Caco-2 (cell line): ENCODE data around the gene ATP12A. TPM values are rescaled to one million over a fixed set of nuclear protein-coding genes. Genes with fewer than 3 reads are reported as not detected.

Source experiments
- BruUV-seq: library from RNA; stranded (reverse); fragments of 400-500 nt; replicated peaks from 2 replicates; lab custom pipeline; 2021; lab: Mats Ljungman, UMichigan
- CTCF ChIA-PET: fragments of 300-600 bp; sonication (Branson Sonifier 250); formaldehyde crosslinking; loops from one replicate; lab custom pipeline; 2022; ENCODE audit warnings: antibody characterized with exemption; lab: Charles Lee
- POLR2A ChIA-PET: fragments of 300-600 bp; sonication (Branson Sonifier 250); formaldehyde crosslinking; loops from one replicate; lab custom pipeline; 2022; ENCODE audit warnings: antibody characterized with exemption; lab: Charles Lee
- DNase-seq, 2 experiments: peaks; one replicate each; pipeline versions ENCODE4 v3.0.0 to v3.0.0-alpha.2; 2020 to 2022
- H3K27me3 ChIP-seq: replicated peaks from 2 replicates; pipeline ENCODE4 v1.6.0; 2011; ENCODE audit warnings: low read length; ENCODE audit not compliant: control insufficient read depth, insufficient read depth
- H3K36me3 ChIP-seq: 2 replicates; pipeline ENCODE4 v1.5.1; 2011; ENCODE audit warnings: low read length; ENCODE audit not compliant: control insufficient read depth, insufficient read depth
- H3K4me1 ChIP-seq: fragments of 250-450 bp; sonication (Bioruptor Pico); 2 replicates; pipeline ENCODE4 v1.5.1; 2020; ENCODE audit warnings: mild to moderate bottlenecking
- H3K4me3 ChIP-seq: 2 replicates; pipeline ENCODE4 v1.5.1; 2011; ENCODE audit warnings: low read depth, mild to moderate bottlenecking, control low read depth, low read length
- H3K9me3 ChIP-seq: fragments of 250-450 bp; sonication (Bioruptor Pico); 2 replicates; pipeline ENCODE4 v1.5.1; 2020; ENCODE audit warnings: mild to moderate bottlenecking, moderate library complexity
- H3K27ac Mint-ChIP-seq: one replicate; pipeline ENCODE4 v1.8.0; 2022; ENCODE audit warnings: mixed read lengths; ENCODE audit not compliant: unreplicated experiment
- H3K27me3 Mint-ChIP-seq: one replicate; pipeline ENCODE4 v1.8.0; 2022; ENCODE audit warnings: mixed read lengths; ENCODE audit not compliant: insufficient read depth, unreplicated experiment
- H3K36me3 Mint-ChIP-seq: one replicate; pipeline ENCODE4 v1.8.0; 2022; ENCODE audit warnings: mild to moderate bottlenecking, mixed read lengths; ENCODE audit not compliant: insufficient read depth, unreplicated experiment
- H3K4me1 Mint-ChIP-seq: one replicate; pipeline ENCODE4 v1.8.0; 2022; ENCODE audit warnings: low read depth, mixed read lengths; ENCODE audit not compliant: unreplicated experiment
- H3K4me3 Mint-ChIP-seq: one replicate; pipeline ENCODE4 v1.8.0; 2022; ENCODE audit warnings: mild to moderate bottlenecking, moderate library complexity, mixed read lengths; ENCODE audit not compliant: unreplicated experiment
- H3K9me3 Mint-ChIP-seq: one replicate; pipeline ENCODE4 v1.8.0; 2022; ENCODE audit warnings: mixed read lengths; ENCODE audit not compliant: unreplicated experiment
- CTCF ChIP-seq, 2 experiments: fragments of 200-600 bp in 1 of 2; IDR thresholded peaks; 1 replicate in 1 of 2; 2 replicates in 1 of 2; pipeline versions ENCODE4 v1.5.1 to v1.8.0; 2011 to 2022; ENCODE audit warnings: antibody characterized with exemption in 1 of 2, control low read depth in 1 of 2, inconsistent platforms in 1 of 2, low read depth in 1 of 2, low read length in 1 of 2, mild to moderate bottlenecking in 1 of 2, moderate library complexity in 1 of 2; ENCODE audit not compliant: insufficient read depth in 1 of 2, severe bottlenecking in 1 of 2, unreplicated experiment in 1 of 2
- intact Hi-C: fragments of 100-400 bp; cut with micrococcal nuclease; formaldehyde crosslinking; loops from one replicate; pipeline ENCODE4 v1.10.0; 2022; ENCODE audit not compliant: unreplicated experiment
- total RNA-seq: library from RNA; stranded (reverse); gene quantifications from 2 replicates; pipeline ENCODE4 v1.2.3, GENCODE V29; 2022

ATP12A gene
- total RNA-seq, 1 experiment from 2014 or later = not detected

- TF ChIP-seq CTCF (IDR thresholded peaks at IDR 0.05; ENCODE audit: insufficient read depth in 1 of 2, low read depth in 1 of 2, low read length in 1 of 2, severe bottlenecking in 1 of 2, unreplicated experiment in 1 of 2) = no peak
- Histone ChIP-seq H3K4me1 (peaks cover 6% of the 10 kb centered on the region), H3K36me3 (no peaks in the 10 kb centered on the region), H3K9me3 (no peaks in the 10 kb centered on the region), H3K4me3 (no peak overlapping the region), H3K27me3 (no peaks in the 10 kb centered on the region)
- Mint-ChIP-seq H3K27ac (no peak overlapping the region), H3K9me3 (no peaks in the 10 kb centered on the region), H3K4me3 (no peak overlapping the region), H3K27me3 (no peaks in the 10 kb centered on the region), H3K4me1 (peaks cover 5% of the 10 kb centered on the region), H3K36me3 (no peaks in the 10 kb centered on the region)
- intact Hi-C loops = no loop called here
- BruUV-seq = no TSS peak
- POLR2A ChIA-PET = no interaction called here
- CTCF ChIA-PET = interaction anchor here (0.6 to 1.0 kb wide), 2 partner anchors 16 to 18 kb away, joined by 3 to 4 read pairs; no protein-coding TSS in a partner anchor
- DNase-seq = no peak
These were observed 29.1 kb downstream of the ATP12A start for GRCh38 chr13:24709186-24709913.

GRCh38 chr13:24713022-24713421 is 32.8 kb downstream of the ATP12A start:
- CTCF ChIA-PET = interaction anchor here (1.1 kb wide), 1 partner anchor 15 kb away, joined by 3 read pairs; no protein-coding TSS in a partner anchor

GRCh38 chr13:24716011-24716410 is 35.8 kb downstream of the ATP12A start:
- H3K36me3 Mint-ChIP-seq = no peaks in the 10 kb centered on the region
- H3K4me3 ChIP-seq = no peak overlapping the region
- intact Hi-C loops = no loop called here
- peaks cover 25% of the 10 kb centered on the region for H3K4me1 ChIP-seq
- DNase-seq = peak in 1 of 2 experiments; percentile 29
- H3K9me3 ChIP-seq = no peaks in the 10 kb centered on the region
- H3K4me3 Mint-ChIP-seq = peak overlapping the region; percentile 29
- no TSS peak for BruUV-seq
- peaks cover 4% of the 10 kb centered on the region for H3K27me3 Mint-ChIP-seq
- ChIA-PET CTCF (no interaction called here), POLR2A (no interaction called here)
- no peaks in the 10 kb centered on the region for H3K36me3 ChIP-seq
- no peaks in the 10 kb centered on the region for H3K9me3 Mint-ChIP-seq
- H3K27me3 ChIP-seq = no peaks in the 10 kb centered on the region
- peaks cover 19% of the 10 kb centered on the region for H3K4me1 Mint-ChIP-seq
- no peak for TF ChIP-seq CTCF (IDR thresholded peaks at IDR 0.05; ENCODE audit: insufficient read depth in 1 of 2, low read depth in 1 of 2, low read length in 1 of 2, severe bottlenecking in 1 of 2, unreplicated experiment in 1 of 2)
- H3K27ac Mint-ChIP-seq = no peak overlapping the region

More at GRCh38 chr13:24713022-24713421, 32.8 kb downstream of the ATP12A start:
- Histone ChIP-seq H3K4me1 (peaks cover 25% of the 10 kb centered on the region), H3K36me3 (no peaks in the 10 kb centered on the region), H3K27me3 (no peaks in the 10 kb centered on the region), H3K4me3 (no peak overlapping the region), H3K9me3 (no peaks in the 10 kb centered on the region)
- Mint-ChIP-seq H3K4me3 (no peak overlapping the region), H3K27ac (no peak overlapping the region), H3K36me3 (no peaks in the 10 kb centered on the region), H3K4me1 (peaks cover 19% of the 10 kb centered on the region), H3K27me3 (no peaks in the 10 kb centered on the region), H3K9me3 (no peaks in the 10 kb centered on the region)
- TF ChIP-seq CTCF (IDR thresholded peaks at IDR 0.05; ENCODE audit: insufficient read depth in 1 of 2, low read depth in 1 of 2, low read length in 1 of 2, severe bottlenecking in 1 of 2, unreplicated experiment in 1 of 2) = no peak
- no peak for DNase-seq
- intact Hi-C loops = no loop called here
- POLR2A ChIA-PET = no interaction called here
- no TSS peak for BruUV-seq
